T-helper 1 cell (primary cell): Measurements from ENCODE around the gene PUS3.
"Not testable (repeated sequence)": the region's sequence is repeated elsewhere in the genome, so short reads cannot be mapped to it uniquely, and the experiment has no call there.

ENCODE experiments used
- DNase-seq, 5 donors: peaks; one replicate each; pipeline ENCODE4 v3.0.0-alpha.2; 2012 to 2020

PUS3 gene

DNA sequence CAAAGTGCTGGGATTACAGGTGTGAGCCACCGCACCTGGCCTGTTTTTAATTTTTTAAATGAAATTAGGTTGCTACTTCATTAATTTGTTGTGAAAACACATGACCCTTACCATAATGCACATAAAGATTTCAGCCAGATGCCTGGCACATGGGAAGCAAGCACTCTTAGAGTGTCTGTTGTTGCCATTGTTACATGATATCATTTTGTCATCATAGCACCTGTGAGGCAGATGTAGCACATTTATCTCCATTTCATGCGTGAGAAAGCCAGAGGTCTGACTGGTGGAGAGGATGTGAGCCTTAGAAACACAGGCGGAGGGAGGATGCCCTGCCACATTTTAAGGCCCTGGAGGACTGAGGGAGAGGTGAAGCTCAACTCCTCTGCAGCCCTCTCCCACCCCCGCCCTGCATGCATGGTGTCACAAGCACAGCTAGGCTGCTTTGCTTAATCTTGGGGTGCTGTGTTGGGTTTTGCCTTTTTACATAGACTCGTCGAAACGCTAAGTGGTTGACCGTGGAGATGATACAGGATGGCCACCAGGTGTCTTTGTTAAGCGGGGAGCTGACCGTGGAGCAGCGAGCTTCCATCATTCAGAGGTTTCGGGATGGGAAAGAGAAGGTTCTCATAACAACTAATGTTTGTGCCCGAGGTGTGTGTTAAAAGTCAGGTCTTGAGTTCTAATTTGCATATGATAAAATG, 15.3 kb upstream of the PUS3 start:
- no peak for DNase-seq

DNA sequence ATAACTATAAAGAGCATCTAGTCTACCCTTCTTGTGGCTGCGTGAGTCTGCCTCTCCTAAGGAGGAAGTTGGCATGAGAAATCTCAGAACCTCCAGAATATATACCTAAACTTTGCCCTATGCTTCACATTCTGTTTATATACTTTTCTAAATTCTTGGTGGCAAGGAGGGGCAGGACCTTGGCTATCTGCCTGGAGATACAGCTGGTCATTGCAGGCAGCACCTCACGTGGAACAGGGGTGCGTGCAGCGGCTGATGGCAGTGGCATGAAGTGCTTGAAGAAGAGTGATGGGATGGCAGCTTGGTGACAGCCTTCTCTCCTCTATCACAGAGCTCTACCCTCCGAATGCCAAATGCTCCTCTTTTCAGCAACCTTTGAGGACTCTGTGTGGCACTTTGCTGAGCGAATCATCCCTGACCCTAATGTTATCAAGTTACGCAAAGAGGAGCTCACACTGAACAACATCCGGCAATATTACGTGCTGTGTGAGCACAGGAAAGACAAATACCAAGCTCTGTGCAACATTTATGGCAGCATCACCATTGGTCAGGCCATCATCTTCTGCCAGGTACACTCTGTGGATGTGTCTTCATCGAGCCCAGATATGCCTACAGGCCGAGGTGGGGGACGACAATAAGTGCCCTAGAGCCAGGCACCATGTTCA, 13.8 kb upstream of the PUS3 start:
- DNase-seq = no peak

GRCh38 chr11:125914601-125915000, 11.6 kb upstream of the PUS3 start:
- not testable (repeated sequence) for DNase-seq

GRCh38 chr11:125910226-125910849, 7.3 kb upstream of the PUS3 start:
- DNase-seq = no peak

DNA sequence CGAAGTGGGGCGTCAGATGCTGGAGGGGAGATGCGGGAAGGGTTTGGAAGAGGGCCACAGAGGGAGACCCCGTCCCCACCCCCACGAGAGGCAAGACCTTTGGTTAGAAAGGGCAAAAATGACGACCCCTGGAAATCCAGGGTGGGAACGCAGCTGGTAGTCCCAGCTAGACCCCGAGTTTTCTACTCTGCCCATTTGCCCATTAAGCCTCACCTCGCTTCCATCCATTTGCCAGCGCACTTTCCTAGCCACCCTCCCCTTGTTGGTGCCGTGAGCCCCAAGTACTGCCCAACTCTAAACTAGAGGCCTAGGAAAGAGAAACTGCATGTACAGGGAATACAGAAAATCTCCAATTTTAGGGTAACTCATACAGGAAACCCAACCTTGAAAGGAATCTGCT, 1.7 kb upstream of the PUS3 start:
- no peak for DNase-seq

DNA sequence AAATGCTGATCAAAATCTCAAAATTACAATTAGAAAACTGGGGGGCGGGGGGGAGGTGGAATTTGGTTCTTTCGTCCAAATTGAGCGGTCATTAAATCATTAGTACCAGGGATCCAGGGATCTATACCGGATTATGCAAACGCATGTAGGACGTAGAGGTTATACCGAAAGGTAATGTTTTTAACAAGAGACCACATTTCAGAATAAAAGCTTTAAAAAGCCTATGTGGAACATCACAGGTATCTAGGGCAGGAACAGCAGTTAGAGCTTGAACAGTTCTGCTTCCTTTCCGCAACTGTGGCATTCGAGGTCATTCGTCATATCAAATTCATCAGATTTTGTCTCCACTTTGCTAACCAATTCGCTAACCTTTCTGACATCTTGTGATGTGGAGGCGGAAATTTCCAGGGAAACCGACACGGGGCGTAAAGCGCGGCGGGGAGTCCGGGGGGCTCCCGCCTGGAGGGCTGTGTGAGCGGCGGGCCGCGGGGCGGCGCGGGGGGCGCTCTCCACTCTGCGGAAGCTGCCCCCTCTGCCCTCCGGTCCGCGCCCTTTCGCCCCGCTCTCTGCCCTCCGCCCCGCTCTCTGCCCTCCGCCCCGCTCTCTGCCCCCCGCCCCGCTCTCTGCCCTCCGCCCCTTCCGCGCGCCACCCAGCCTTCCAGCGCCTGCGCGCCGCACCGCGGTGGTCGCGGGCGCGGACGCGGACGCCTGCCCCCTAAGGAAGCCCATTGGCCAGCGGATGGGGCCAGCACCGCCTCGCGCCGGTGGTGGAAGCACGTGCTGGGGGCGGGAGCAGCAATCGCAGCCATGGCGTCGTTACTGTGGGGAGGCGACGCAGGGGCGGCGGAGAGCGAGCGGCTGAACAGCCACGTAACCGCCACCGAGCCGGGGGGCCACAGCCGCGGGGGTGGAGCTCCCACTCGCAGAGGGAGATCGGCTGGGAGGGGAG, 979 bp upstream of the PUS3 start, which contains the start of gene DDX25:
Gene DDX25 (plus strand): TSS at position 798 of the 949 bp plus-strand sequence. CDS start 10 bp downstream, at position 808.
- peak in 1 of 5 donors; percentile 10 for DNase-seq

DNA sequence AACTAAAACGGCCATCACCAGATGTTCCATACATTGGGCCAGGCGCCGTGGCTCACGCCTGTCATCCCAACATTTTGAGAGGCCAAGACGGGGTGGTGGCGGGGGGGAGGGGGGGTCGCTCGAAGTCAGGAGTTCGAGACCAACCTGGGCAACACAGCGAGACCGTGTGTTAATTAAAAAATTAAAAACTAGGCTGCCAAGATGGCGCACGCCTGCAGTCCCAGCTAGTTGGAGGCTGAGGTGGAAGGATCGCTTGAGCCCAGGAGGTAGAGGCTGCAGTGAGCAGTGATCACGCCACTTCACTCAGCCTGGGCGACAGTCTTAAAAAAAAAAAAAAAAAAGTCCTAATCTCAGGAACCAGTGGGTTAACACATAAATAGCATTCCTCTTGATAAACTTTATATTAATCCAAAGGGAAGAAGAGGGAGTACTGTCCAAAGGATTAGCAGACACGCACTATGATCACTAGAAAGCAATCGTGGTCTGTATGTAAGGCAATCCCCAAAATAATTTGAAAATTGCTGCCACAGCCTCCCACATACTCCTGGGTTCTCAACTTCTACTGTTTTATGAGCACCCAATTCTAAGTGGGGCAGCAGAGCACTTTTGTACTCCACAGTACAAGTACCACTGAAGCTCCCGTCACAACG, 604 bp downstream of the PUS3 start:
- DNase-seq = no peak

DNA sequence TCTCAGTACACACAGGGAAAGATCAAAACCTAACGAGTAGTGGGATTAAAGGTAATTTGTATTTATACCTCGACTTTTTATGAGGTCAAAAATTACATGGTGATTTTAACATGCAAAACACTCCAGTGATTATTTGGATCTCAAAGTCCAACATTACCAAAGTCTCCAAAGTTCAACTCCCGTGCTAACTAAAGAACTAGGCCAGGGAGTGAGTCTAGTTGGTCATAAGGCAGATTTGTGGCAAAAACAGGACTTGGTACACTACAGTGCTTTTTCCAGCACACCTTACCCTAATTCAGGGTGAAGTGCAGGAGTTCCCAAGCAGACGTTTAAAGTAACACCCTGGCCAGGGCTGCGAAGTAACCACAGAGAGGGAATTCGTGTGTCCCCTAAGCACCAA, 1.1 kb downstream of the PUS3 start:
- DNase-seq = no peak

DNA sequence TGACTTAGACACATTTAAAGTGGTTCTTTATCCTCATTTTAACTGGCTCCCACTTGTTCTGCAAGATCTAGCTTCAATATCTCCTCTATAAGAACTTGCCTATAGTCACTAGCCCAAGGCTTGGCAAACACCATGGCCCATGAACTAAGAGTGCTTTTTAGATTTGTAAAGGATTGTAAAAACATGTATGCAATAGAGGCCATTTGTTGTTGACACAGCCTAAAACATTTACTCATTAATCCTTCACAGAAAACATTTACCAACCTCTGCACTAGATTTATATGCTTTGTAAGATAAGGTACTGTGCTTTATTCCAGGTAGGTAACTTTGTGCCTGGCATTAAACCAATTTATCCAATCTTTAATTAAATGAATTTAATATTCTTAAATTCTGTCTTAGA, 10.0 kb downstream of the PUS3 start:
- no peak for DNase-seq

GRCh38 chr11:125892071-125892470, 10.9 kb downstream of the PUS3 start:
- no peak for DNase-seq

GRCh38 chr11:125890447-125891100, 12.4 kb downstream of the PUS3 start:
- no peak for DNase-seq

- DNase-seq = peak; percentile 86 to 99 (median 92)
Observed at GRCh38 chr11:125887373-125888324, 15.4 kb downstream of the PUS3 start, which contains the start of gene HYLS1. TSS of gene HYLS1 (plus strand) at chr11:125887668. CDS start at chr11:125899369, 11,701 bp downstream.

- peak; percentile 22 to 72 (median 33) for DNase-seq
Observed at GRCh38 chr11:125886997-125887372, 16.0 kb downstream of the PUS3 start.

- no peak for DNase-seq
Observed at GRCh38 chr11:125883375-125883774, 19.6 kb downstream of the PUS3 start.

- no peak for DNase-seq
Observed at GRCh38 chr11:125881291-125881690, 21.7 kb downstream of the PUS3 start.

DNA sequence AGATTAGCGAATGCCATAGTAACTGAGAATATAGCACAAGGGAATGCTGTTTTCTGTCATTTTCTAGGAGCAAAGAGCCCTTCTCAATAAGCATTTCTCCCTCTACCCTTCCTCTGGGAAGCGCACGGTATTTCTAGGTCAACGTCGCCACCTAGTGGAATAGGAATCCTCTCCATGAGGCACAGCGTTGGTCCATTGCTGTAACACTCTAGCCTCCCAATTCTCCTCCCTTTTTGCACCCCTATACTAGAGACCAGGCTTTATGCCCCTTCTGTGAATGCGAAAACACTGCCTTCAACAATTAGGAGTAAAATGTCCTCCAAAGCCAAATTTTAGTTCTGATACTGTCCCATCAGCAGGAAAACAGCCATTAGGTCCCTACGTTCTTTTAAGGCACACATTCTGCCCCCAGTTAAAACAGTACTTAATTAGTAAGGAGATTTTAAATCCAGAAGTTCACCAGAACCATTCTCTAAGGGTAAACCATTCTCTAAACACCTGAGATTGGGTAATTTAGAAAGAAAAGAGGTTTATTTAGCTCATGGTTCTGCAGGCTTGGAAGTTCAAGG, 28.4 kb downstream of the PUS3 start:
- peak in 4 of 5 donors; percentile 13 to 39 (median 25) for DNase-seq

- DNase-seq = no peak
Observed at GRCh38 chr11:125873881-125874555, 29.0 kb downstream of the PUS3 start.

DNA sequence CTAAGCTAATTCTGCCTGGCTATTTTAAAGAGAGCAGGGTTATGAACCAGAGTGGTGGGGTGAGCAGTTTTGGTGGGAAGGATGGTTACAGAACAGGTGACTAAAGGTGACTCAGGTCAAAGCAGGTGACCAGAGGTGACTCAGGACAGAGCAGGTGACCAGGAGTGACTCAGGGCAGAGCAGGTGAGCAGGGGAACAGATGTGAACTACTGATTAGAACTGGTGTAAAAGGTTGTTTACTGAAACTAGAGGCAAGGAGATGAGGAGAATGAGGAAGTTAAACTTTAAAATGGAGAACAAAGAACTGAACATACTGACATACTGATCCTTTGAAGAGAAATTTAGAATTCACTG, 30.9 kb downstream of the PUS3 start:
- DNase-seq = no peak

DNA sequence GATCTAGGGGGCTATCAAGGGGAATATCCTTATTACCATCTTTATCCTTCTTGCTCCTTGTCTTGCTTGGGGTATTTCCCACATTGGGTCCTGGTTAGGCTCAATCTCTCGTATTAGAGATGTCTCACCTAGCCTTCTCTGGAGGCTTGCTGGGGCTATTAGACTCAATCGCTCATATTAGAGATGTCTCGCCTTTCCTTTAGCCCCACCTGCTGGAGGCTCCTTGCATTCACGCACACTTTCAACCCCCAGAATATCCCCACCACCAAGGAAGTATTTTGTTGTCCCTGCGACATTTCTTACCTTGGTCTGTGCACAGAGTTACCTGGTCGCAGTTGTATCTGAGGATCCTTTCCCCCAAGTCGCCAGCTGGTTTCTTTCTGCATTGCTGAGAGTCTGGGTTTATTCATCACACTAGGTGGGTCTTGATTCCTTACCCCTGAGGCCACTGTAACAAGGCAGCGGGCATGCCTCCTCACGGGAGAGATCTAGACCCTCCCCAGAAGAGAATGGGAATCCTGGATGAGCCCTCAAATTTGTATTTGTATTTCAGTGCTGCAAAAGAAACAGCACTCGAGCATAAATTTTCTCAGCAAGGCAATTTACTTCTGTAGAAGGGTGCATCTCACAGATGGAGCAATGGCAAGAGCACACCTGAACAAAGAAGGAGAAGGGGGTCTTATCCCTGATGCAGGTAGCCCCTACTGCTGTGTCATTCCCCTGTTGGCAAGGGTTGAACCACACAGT, 31.4 kb downstream of the PUS3 start:
- DNase-seq = peak in 1 of 5 donors; percentile 7
